ENCODE data around the gene VAT1L.

VAT1L gene

GRCh38 chr16:77784441-77785372 lies 3.7 kb upstream of the VAT1L start:
- in situ Hi-C loops (cut with HindIII; ENCODE audit: low pct_ligation_motif_present, low sequenced_read_pairs) = no loop called here
- H3K27ac ChIP-seq = no peak overlapping the region
- no peaks in the 10 kb centered on the region for H3K36me3 ChIP-seq (replicated peaks)
- peak; percentile 34 for TF ChIP-seq CTCF (IDR thresholded peaks at IDR 0.05; ENCODE audit: low read depth, low read length, missing control alignments)
- H3K27me3 ChIP-seq (replicated peaks) = peaks cover 10% of the 10 kb centered on the region
- H3K4me3 ChIP-seq (ENCODE audit: low read depth, low read length) = no peak overlapping the region
- no peak for DNase-seq

GRCh38 chr16:77785373-77785764 lies 3.0 kb upstream of the VAT1L start:
- Histone ChIP-seq H3K36me3 (replicated peaks) (no peaks in the 10 kb centered on the region), H3K27ac (no peak overlapping the region), H3K27me3 (replicated peaks) (peaks cover 16% of the 10 kb centered on the region), H3K4me3 (ENCODE audit: low read depth, low read length) (no peak overlapping the region)
- no peak for DNase-seq
- in situ Hi-C loops (cut with HindIII; ENCODE audit: low pct_ligation_motif_present, low sequenced_read_pairs) = no loop called here
- no peak for TF ChIP-seq CTCF (IDR thresholded peaks at IDR 0.05; ENCODE audit: low read depth, low read length, missing control alignments)

GRCh38 chr16:77786186-77786847 lies 2.0 kb upstream of the VAT1L start:
- Histone ChIP-seq H3K36me3 (replicated peaks) (no peaks in the 10 kb centered on the region), H3K27ac (no peak overlapping the region), H3K4me3 (ENCODE audit: low read depth, low read length) (no peak overlapping the region), H3K27me3 (replicated peaks) (peaks cover 16% of the 10 kb centered on the region)
- in situ Hi-C loops (cut with HindIII; ENCODE audit: low pct_ligation_motif_present, low sequenced_read_pairs) = no loop called here
- TF ChIP-seq CTCF (IDR thresholded peaks at IDR 0.05; ENCODE audit: low read depth, low read length, missing control alignments) = no peak
- DNase-seq = no peak

- no peak for TF ChIP-seq CTCF (IDR thresholded peaks at IDR 0.05; ENCODE audit: low read depth, low read length, missing control alignments)
- Histone ChIP-seq H3K27me3 (replicated peaks) (peaks cover 16% of the 10 kb centered on the region), H3K27ac (no peak overlapping the region), H3K4me3 (ENCODE audit: low read depth, low read length) (no peak overlapping the region), H3K36me3 (replicated peaks) (no peaks in the 10 kb centered on the region)
- DNase-seq = no peak
- in situ Hi-C loops (cut with HindIII; ENCODE audit: low pct_ligation_motif_present, low sequenced_read_pairs) = no loop called here
These were observed 912 bp upstream of the VAT1L start for GRCh38 chr16:77787452-77787851.

- Histone ChIP-seq H3K36me3 (replicated peaks) (no peaks in the 10 kb centered on the region), H3K4me3 (ENCODE audit: low read depth, low read length) (peak overlapping the region; percentile 79), H3K27ac (no peak overlapping the region), H3K27me3 (replicated peaks) (peaks cover 16% of the 10 kb centered on the region)
- in situ Hi-C loops (cut with HindIII; ENCODE audit: low pct_ligation_motif_present, low sequenced_read_pairs) = no loop called here
- DNase-seq = no peak
- no peak for TF ChIP-seq CTCF (IDR thresholded peaks at IDR 0.05; ENCODE audit: low read depth, low read length, missing control alignments)
These were observed 983 bp downstream of the VAT1L start for GRCh38 chr16:77789085-77790008.

Data from brain microvascular endothelial cell (primary cell).